ENCODE data around the gene ASAH2. TPM values are rescaled to one million over a fixed set of nuclear protein-coding genes. Genes with fewer than 3 reads are reported as not detected.

Gene ASAH2
- total RNA-seq (ENCODE audit: low replicate concordance): 5.1 and 5.4 TPM in 2 replicates
- long read RNA-seq, partial matches to known transcripts: 0 of 4 reads
- long read RNA-seq, other reads (novel, unspliced or antisense): 4 of 4 reads

- no peak within 1 kb of the TSS for H3K27ac Mint-ChIP-seq
Measured at GRCh38 chr10:50251394-50251793, at the start of gene ASAH2. ASAH2 (minus strand) TSS chr10:50251516; CDS start chr10:50248610, 2,906 bp downstream.

GRCh38 chr10:50299948-50300669, 48.8 kb upstream of the ASAH2 start:
- Mint-ChIP-seq H3K36me3 (no peaks in the 10 kb centered on the region), H3K9me3 (no peaks in the 10 kb centered on the region), H3K4me1 (ENCODE audit: unreplicated experiment) (no peaks in the 10 kb centered on the region), H3K4me3 (no peak overlapping the region), H3K27me3 (no peaks in the 10 kb centered on the region), H3K27ac (no peak overlapping the region)
- DNase-seq (ENCODE audit: extremely low spot score, unreplicated experiment): no peak
- no peak for TF ChIP-seq CTCF (conservative IDR thresholded peaks at IDR 0.05)

More at GRCh38 chr10:50251394-50251793, at the start of gene ASAH2:
- H3K27me3 Mint-ChIP-seq: peaks cover 36% of the 10 kb centered on the region
- no peaks in the 10 kb centered on the region for H3K4me1 Mint-ChIP-seq (ENCODE audit: unreplicated experiment)
- no peak within 1 kb of the TSS for H3K4me3 Mint-ChIP-seq
- no peaks in the 10 kb centered on the region for H3K9me3 Mint-ChIP-seq
- no peak for TF ChIP-seq CTCF (conservative IDR thresholded peaks at IDR 0.05)
- H3K36me3 Mint-ChIP-seq: no peaks in the 10 kb centered on the region
- DNase-seq (ENCODE audit: extremely low spot score, unreplicated experiment): no peak

- Mint-ChIP-seq H3K4me3 (no peak overlapping the region), H3K4me1 (ENCODE audit: unreplicated experiment) (no peaks in the 10 kb centered on the region), H3K9me3 (no peaks in the 10 kb centered on the region), H3K27ac (no peak overlapping the region), H3K27me3 (no peaks in the 10 kb centered on the region), H3K36me3 (no peaks in the 10 kb centered on the region)
- no peak for TF ChIP-seq CTCF (conservative IDR thresholded peaks at IDR 0.05)
- no peak for DNase-seq (ENCODE audit: extremely low spot score, unreplicated experiment)
Measured at GRCh38 chr10:50295367-50295766, 44.1 kb upstream of the ASAH2 start.

- no peak overlapping the region for H3K27ac Mint-ChIP-seq
- H3K27me3 Mint-ChIP-seq: no peaks in the 10 kb centered on the region
- no peaks in the 10 kb centered on the region for H3K4me1 Mint-ChIP-seq (ENCODE audit: unreplicated experiment)
- no peak for TF ChIP-seq CTCF (conservative IDR thresholded peaks at IDR 0.05)
- no peak for DNase-seq (ENCODE audit: extremely low spot score, unreplicated experiment)
- no peaks in the 10 kb centered on the region for H3K9me3 Mint-ChIP-seq
- no peaks in the 10 kb centered on the region for H3K36me3 Mint-ChIP-seq
- H3K4me3 Mint-ChIP-seq: no peak overlapping the region
Measured at GRCh38 chr10:50294582-50294981, 43.3 kb upstream of the ASAH2 start.

- Mint-ChIP-seq H3K4me1 (ENCODE audit: unreplicated experiment) (no peaks in the 10 kb centered on the region), H3K36me3 (no peaks in the 10 kb centered on the region), H3K4me3 (no peak overlapping the region), H3K27ac (no peak overlapping the region), H3K27me3 (no peaks in the 10 kb centered on the region), H3K9me3 (no peaks in the 10 kb centered on the region)
- TF ChIP-seq CTCF (conservative IDR thresholded peaks at IDR 0.05): no peak
- no peak for DNase-seq (ENCODE audit: extremely low spot score, unreplicated experiment)
Measured at GRCh38 chr10:50293513-50294313, 42.4 kb upstream of the ASAH2 start.

Measured in type B pancreatic cell (in vitro differentiated cells).